Measurements from ENCODE around the gene STX2.

Gene STX2

DNA sequence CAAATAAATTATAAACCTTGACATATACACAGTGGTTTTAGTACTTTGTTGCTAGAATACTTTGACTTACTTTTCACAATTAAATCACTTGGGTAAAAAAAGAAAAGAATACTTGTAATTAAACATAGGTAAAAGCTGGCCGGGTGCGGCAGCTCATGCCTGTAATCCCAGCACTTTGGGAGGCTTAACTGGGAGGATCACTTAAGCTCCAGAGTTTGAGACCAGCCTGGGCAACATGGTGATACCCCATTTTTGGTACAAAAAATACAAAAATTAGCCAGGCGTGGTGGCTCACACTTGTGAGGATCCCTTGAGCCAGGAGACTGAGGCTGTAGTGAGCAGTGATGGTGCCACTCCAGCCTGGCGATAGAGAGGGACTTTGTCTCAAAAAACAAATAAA is 7.8 kb downstream of the STX2 start:
- no peak for DNase-seq

DNA sequence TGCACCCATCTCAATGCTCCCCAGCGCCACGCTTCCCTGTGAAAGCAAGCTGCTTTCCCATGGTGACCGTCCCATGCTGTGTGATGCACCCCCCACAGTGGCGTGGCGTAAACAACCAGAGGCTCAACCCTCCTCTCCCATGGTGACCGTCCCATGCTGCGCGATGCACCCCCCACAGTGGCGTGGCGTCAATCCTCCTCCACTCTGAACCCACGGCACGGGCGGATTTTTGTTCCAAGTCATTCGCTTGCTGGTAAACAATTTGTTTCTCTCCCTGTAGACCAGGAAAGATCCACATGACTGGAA is 8.9 kb downstream of the STX2 start:
- no peak for DNase-seq

DNA sequence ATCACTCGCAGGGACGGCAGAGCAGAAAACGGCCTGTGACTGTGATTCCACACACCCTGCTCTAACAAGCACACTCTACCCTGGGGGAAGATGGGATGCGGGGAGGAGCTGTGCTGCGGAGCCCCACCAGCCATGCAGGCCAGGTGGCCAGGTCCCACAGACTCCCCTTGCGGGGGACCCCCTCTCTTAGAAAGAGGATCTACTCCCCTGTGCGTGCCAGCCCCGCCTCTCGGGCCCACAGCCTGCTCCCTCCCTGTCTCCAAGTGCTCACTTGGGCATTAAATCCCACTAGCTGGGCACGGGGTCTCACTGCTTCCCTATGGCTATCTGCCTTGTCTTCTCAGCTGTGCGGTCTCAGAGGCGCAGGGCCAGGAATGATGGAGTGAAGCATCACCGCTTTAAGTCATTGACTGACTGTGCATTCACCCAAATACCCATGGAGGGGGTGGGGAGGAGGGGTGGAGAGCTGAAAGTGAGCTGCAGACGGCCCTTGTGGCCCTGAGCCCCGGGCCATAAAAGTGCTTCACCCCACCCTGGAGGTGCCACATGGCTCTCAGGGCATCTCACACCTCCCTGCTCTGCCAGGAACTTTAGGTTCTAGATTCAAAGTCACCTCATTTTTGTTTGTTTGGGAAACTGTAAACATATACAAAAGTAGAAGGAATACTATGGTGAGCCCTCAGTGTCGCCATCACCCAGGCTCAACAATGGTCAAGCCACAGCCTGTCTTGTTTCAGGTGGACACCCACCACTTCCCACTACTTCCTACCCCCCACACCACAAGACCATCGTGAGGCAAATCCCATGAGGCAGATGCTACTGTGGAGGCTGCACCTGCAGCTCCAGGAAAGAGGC is 9.4 kb downstream of the STX2 start:
- DNase-seq, result no peak

DNA sequence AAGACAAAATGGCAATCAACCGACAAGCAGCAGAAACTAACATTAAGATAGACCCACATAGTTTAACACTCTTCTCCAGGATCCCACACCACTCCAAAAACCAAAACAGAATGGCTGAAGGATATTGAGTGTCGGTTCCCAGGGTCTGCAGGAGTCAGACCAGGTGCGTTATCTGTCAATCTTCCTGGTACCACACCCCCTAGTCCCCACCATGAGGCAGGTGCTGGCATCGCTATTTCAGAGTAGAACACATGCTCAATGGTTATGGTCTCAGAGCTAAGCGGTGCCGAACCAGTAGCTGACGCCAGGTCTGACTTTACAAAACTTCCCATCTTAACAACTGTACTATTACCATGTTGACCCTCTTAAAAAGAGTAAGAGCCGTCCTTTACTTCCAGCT is 10.2 kb downstream of the STX2 start:
- no peak for DNase-seq

- peak; percentile 38 for DNase-seq
Observed at GRCh38 chr12:130827432-130827831, 11.6 kb downstream of the STX2 start.

DNA sequence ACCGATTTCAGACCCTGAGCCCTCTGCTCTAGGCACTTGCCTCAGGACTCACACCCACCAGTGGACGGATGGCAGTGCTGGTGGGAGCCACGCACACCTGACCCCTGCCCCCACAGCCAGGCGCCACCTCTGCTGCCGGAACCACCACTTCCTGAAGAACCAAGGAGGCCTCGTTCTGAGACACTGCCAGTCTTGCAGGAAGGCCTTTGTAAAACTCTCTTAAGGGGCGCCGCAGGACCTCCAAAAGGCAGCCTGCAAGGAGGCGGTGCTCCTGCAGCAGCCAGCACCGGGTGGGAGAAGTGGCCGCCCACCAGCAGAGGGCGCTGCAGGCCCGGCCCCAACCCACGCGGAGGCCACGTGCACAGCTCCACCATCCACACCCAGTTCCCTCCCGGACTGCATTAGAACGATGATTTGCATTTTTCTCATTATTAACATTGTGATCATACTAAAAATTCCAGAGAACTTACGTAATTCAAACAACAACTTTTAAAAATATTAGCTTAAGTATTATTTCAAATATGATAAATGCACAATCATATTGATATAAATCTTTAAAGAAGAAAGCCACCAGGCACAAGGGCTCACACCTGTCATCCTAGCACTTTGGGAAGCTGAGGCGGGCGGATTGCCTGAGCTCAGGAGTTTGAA is 12.8 kb downstream of the STX2 start:
- peak; percentile 85 for DNase-seq

DNA sequence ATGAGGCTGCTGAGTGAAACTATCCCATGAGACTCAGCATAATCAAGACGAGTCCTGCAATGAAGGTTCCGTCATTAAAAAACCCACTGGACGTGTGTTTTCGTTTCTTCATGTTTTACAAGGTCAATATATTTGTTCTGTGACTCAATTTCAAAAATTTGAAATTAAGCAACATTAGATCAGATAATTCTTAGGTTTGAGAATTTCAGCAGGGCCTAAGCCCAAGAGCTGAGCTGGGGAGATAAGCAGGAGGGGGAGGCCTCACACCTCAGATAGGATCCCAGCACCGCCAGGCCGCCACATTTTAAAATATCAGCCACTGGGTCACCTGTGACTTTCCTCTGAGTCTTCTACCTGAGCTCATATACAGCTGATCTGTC is 13.3 kb downstream of the STX2 start:
- no peak for DNase-seq

DNA sequence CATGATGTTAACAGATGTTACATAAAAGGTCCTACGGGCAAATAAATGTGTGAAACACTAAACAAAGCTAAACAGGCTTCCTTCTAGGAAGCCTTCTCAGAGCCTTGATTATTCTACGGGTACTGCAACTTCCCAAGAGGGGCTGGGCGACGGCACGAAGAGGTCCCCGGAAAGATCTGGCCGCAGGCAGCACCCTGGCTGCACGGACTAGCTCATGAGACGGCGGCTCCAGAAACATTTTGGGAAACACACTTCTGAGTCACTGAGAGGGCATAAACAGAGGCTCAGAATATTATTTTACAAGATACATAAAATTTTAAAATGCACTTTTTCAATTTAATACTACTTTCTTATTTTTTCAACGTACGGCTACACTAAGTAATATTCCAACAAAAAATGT is 19.4 kb downstream of the STX2 start:
- no peak for DNase-seq

DNA sequence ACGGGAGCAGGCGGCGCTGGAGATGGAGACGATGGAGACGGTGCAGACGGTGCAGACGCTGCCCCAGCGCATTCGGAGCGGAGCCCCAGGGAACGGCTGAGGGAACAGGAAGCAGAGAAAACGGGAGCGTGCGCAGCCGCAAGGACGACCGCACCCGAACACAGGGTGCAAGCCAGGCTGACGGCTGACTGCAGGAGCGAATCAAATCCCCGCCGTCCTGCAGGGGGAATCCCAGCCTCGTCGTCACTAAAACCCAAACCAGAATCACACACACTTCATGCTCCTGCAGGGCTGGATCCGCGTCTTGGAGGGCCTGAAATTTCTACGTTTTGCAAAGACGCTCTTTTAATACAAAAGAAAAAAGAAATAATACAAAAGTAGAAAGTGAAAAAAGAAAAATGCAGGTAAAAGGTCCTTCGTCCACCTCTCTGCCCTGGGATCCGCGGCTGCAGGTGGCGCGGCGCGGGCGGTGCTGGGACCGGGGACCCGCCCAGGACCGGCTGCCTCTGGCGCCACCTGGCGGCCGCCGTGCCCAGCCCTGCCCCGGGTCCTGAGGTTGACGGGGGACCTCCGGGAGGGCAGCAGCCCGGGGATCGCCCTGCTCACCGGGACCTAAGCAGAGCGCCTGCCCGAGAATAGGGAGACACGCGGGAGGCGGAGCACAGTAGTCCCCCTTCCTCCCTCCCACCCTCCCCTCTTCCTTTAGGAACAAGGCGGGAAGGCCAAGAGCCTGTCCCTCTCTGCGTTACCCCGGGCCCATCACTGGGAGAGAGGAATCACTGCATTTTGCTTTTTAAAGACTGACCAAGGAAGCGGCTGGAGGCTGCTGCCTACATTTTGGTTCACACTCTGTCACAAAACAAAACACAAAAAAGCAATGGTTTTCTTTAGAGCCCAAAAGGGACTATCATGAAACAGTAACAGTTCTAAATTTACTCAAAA is 20.1 kb downstream of the STX2 start:
- peak; percentile 36 for DNase-seq

DNA sequence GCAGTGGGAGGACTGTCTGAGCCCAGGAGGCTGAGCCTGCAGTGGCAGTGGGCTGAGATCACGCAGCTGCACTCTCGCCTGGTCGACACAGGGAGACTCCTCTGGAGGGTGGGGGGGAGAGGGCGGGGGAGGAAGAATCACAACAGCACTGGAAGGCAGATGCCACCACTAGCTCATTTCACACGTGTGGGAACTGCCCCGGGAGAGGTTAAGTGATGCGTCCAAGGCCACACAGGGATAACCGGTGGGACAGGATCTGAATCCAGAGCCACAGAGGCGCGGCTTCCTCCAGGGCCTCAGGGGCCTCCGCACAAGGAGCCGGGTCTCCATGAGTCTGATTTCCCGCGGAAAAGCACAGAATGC is 20.8 kb downstream of the STX2 start:
- DNase-seq, result no peak

DNA sequence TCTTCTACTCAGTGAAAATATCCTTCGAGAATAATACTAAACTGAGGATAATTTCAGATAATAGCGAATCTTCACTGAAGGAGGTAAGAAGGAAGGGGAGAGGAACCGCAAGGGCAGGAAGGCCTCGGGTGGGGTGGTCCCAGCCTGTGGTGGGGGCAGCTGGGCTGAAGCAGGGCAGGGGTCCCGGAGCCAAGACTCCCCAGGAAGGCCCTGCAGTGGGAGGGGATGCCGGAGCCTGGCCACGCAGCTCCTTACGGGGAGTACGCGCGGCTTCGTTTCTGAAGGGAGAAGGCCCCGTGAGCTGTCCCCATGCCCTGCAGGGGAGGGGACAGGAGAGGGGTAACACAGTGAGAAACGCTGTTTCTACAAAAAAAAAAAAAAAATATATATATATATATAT is 21.2 kb downstream of the STX2 start:
- no peak for DNase-seq

GRCh38 chr12:130816097-130816496 is 23.0 kb downstream of the STX2 start:
- DNase-seq, result no peak

GRCh38 chr12:130815028-130815741 is 23.9 kb downstream of the STX2 start:
- no peak for DNase-seq

DNA sequence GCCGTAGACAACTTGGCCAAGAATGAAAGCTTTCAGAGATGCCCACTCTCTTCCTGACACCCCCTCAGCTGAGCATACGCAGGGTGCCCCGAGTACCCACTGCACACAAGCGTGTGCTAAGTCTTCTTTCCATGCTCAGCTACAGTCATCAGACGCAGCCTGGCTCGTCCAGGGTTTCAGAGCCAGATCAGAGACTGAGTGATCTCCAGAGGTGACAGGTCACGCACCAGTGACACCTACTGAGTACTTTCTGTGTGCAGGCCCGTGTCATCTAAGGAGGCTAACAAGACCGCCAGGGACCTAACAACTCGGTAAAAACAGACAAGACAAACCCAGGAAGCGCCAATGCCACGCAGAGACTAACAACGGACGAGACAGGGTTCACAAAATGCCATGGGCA is 25.1 kb downstream of the STX2 start:
- DNase-seq, result no peak

- DNase-seq, result no peak
Observed at GRCh38 chr12:130813436-130813835, 25.6 kb downstream of the STX2 start.

- DNase-seq, result no peak
Observed at GRCh38 chr12:130809791-130810190, 29.3 kb downstream of the STX2 start.

DNA sequence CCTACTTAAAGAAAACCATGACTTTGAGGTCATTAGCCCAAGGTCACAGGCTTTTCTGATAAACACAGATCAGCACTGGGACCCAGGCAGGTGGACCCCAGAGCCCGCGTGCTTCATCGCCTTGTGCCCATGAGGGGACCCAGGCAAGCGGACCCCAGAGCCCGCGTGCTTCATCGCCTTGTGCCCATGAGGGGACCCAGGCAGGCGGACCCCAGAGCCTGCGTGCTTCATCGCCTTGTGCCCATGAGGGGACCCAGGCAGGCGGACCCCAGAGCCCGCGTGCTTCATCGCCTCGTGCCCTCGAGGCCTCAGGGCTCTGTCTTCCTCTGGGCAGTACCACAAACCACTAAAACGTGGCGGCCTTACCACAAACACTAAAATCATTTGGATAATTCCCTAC is 31.7 kb downstream of the STX2 start:
- no peak for DNase-seq

DNA sequence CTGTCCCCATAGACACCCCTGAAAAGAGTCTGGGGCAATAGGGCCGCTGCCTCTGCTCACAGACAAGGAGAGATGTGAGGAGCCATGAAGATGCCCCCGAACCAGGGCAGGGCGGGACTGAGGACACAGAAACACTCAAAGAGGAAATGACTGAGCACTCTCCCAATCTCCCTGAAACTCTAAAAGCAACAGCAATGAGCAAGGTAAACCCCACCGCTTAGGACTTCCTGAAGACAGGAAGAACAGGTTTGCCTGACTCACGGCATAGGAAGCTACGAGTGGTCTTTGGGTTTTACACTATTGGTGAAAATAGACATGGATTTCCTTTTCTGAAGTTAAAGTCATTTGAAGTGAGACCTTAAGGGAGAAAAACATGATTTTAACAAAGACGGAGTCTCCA is 32.5 kb downstream of the STX2 start:
- no peak for DNase-seq

DNA sequence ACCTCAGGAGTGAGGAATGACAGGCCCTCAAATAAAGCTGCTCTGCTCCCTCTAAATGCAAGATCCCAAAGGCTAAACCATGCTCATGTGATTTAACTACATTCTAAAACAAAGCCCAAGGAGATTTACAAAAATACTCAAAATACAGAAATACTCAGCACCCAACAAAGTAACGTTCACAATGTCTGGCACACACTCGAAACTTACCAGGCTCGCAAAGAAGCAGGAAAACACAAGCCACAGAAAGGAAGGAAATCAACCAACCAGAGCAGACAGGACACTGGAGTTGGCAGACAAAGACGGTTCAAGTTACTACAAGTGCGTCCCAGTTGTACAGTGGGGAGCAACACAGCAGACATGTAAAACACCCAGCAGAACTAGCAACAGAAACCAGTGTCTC is 33.4 kb downstream of the STX2 start:
- no peak for DNase-seq

- DNase-seq, result no peak
Observed at GRCh38 chr12:130804216-130804615, 34.8 kb downstream of the STX2 start.

DNA sequence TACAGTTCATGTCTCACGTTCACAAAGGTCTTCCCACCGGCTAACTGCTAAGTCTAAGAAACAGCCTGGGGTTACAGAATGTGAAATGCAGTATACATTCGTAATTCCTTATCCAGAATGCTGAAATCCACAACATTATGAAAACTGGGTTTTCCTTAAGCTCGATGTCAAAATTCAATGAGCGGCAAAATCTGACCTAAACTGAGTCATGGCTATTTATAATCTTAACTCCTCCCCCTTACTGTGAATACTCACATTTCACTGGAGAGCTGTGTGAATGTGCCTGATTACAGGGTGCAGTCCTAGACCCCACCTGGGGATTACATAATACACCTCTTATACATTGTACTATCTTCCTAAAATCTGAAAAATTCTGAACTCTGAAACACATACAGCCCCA is 35.3 kb downstream of the STX2 start:
- DNase-seq, result no peak

- no peak for DNase-seq
Observed at GRCh38 chr12:130800312-130800711, 38.7 kb downstream of the STX2 start.

DNA sequence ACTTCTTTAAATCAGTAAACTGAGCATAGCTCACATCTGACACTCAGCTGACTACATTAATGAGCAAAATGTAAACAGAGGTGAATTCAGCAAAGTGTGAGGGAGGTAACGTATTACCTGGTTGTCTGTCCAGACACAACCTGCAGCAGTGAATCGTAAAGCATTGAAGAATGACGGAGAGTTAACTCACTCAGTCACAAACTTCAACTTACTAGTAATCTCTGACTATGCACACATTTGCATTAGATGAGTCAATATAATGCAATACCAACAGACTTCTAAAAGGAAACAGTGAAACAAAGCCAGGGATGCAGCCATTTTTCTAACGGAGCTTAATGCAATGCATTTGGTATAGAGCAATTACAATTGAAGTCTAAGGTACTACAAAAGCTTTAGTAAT is 40.0 kb downstream of the STX2 start:
- DNase-seq, result no peak

All from fibroblast of skin of back (primary cell).